WTC11 (cell line): ENCODE data around the gene NKAIN2.

Experiments used
- ATF2 ChIP-seq: sonication (generic); formaldehyde crosslinking; IDR thresholded peaks from 2 replicates; pipeline ENCODE4 v1.8.1; 2022; ENCODE audit warnings: low read depth, missing genetic modification reagents, borderline replicate concordance
- ATF3 ChIP-seq: sonication (generic); formaldehyde crosslinking; conservative IDR thresholded peaks from 2 replicates; pipeline ENCODE4 v1.8.1; 2022; ENCODE audit warnings: mild to moderate bottlenecking, missing genetic modification reagents
- CBFB ChIP-seq: sonication (generic); formaldehyde crosslinking; IDR thresholded peaks from 2 replicates; pipeline ENCODE4 v1.8.1; 2022; ENCODE audit warnings: mild to moderate bottlenecking, low read depth, missing genetic modification reagents
- CTCF ChIP-seq: fragments of 200-600 bp; IDR thresholded peaks from 2 replicates; pipeline ENCODE4 v1.8.0; 2022; ENCODE audit warnings: antibody characterized with exemption
- FOXK1 ChIP-seq: sonication (generic); formaldehyde crosslinking; IDR thresholded peaks from 2 replicates; pipeline ENCODE4 v1.8.0; 2022; ENCODE audit warnings: mild to moderate bottlenecking, moderate library complexity, missing genetic modification reagents
- GRHL2 ChIP-seq: fragments of 250-450 bp; sonication (Bioruptor Pico); IDR thresholded peaks from 2 replicates; pipeline ENCODE4 v1.8.0; 2022; ENCODE audit warnings: mild to moderate bottlenecking, moderate library complexity; ENCODE audit not compliant: insufficient replicate concordance, severe bottlenecking
- IRF1 ChIP-seq: sonication (generic); formaldehyde crosslinking; IDR thresholded peaks from 2 replicates; pipeline ENCODE4 v1.8.0; 2023; ENCODE audit warnings: missing genetic modification reagents
- MAX ChIP-seq: sonication (generic); formaldehyde crosslinking; IDR thresholded peaks from 2 replicates; pipeline ENCODE4 v1.8.0; 2022; ENCODE audit warnings: mild to moderate bottlenecking, missing genetic modification reagents
- USF2 ChIP-seq: sonication (generic); formaldehyde crosslinking; IDR thresholded peaks from 2 replicates; pipeline ENCODE4 v1.8.1; 2023; ENCODE audit warnings: mild to moderate bottlenecking, missing genetic modification reagents, moderate library complexity

GRCh38 chr6:124822204-124822613 lies 1018.5 kb downstream of the NKAIN2 start:
- TF ChIP-seq IRF1 (CRISPR knock-in tag) (no peak), CTCF (no peak), MAX (CRISPR knock-in tag) (no peak), USF2 (no peak), CBFB (CRISPR knock-in tag) (no peak), GRHL2 (CRISPR knock-in tag) (no peak), ATF3 (CRISPR knock-in tag) (no peak), ATF2 (CRISPR knock-in tag) (no peak), FOXK1 (no peak)
